NT2/D1 (cell line): ENCODE data around the gene N4BP2L1.

ENCODE experiments used
- YY1 ChIP-seq: IDR thresholded peaks from 2 replicates; pipeline ENCODE4 v1.6.1; 2011; ENCODE audit not compliant: insufficient read length, insufficient read depth
- ZNF274 ChIP-seq: IDR thresholded peaks from 2 replicates; pipeline ENCODE4 v1.6.1; 2011; ENCODE audit warnings: mild to moderate bottlenecking, low read depth, low read length

DNA sequence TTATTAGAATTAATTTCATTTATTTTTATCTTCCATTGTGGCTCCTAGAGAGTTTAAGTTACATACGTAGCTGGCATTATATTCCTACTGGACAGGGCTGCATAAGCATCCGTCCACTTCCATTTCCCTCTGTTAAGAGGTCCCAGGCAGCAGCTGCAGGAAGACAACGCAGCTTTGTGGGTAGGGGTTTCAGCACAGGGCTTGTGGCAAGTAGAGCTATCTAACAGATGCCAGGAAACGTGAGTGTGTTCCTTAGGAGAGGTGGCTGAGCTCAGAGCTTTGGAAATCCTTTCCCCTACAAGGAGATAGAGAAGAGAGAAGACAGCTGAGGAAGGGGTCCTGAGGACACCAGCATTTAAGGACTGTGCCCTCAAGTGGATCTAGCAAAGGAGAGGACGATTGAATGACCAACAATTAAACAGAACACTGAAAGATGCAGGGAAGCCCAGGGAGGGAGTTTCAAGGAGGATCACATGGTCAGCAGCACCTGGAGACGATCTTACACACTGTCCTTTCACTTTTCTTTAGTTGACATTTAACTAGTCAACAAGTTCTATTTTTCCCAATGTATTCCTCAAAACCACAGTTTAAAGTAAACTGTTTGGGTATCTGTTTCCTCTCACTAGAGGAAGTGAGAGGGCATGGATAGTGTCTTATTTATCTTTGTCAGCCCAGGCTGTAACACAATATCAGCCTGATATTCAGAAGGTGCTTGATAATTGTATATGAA lies 2.3 kb upstream of the N4BP2L1 start:
- TF ChIP-seq ZNF274 (no peak), YY1 (no peak)
